Cerebellar cortex (tissue), 1 donor: ENCODE data around the gene HLX.

Experiments
- DNase-seq: peaks from one replicate; pipeline ENCODE4 v3.0.0-alpha.2; 2015; ENCODE audit warnings: low spot score

The HLX gene

GRCh38 chr1:220882061-220882891, 3.0 kb downstream of the HLX start:
- DNase-seq = no peak

GRCh38 chr1:220884109-220884980, 5.1 kb downstream of the HLX start:
- no peak for DNase-seq

GRCh38 chr1:220884981-220885918, 6.0 kb downstream of the HLX start:
- DNase-seq = no peak

GRCh38 chr1:220885971-220886370, 6.7 kb downstream of the HLX start:
- DNase-seq = no peak

DNA sequence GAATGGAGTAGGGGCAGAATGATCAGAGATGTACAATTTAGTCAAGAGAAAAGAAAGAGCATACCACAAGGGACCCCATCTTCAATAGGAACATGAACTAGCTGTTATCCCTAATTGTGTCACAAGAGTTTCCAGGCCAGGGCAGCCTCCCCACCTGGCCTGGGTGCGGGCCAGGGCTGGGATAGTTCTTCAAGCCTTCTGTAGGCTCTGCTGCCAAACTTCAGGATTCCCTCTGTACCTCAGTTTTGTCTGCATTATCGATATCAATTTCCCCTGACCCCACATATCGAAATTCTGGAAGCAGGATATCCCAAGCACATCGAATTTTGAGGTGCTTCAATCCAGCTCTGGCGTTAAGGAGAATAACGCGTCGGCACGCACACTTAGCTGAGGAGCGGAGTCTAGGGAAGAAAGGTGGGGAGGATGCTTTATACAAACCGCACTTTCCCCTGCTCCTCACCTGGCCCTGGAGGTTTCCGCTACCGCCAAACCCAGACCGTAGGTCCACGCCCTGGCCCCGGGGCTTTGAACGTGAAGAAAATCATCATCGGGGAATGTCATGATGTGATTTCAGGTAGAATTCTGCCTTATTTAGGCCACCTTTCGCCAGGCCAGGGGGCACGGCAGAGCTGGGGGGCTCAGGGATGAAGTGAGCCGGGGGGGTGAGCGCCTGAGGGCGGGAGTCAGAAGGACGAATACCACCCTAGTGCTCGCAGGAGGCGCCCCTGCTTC, 7.4 kb downstream of the HLX start:
- DNase-seq = no peak

DNA sequence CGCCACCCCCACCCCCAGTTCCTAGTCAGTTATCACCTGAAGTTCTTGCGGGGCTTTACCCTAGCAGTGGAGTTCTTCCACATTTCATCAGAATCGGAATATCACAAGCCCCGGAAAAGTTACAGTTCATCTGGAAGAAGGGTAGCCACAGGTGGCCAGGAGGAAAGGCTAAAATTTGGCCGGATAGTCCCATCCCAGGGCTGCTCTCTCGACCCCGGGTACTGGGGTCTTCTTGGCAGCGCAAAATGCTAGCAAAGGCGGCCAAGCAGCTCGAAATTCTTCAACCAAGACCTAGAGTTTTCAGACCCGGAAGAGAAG, 7.9 kb downstream of the HLX start:
- DNase-seq = no peak

DNA sequence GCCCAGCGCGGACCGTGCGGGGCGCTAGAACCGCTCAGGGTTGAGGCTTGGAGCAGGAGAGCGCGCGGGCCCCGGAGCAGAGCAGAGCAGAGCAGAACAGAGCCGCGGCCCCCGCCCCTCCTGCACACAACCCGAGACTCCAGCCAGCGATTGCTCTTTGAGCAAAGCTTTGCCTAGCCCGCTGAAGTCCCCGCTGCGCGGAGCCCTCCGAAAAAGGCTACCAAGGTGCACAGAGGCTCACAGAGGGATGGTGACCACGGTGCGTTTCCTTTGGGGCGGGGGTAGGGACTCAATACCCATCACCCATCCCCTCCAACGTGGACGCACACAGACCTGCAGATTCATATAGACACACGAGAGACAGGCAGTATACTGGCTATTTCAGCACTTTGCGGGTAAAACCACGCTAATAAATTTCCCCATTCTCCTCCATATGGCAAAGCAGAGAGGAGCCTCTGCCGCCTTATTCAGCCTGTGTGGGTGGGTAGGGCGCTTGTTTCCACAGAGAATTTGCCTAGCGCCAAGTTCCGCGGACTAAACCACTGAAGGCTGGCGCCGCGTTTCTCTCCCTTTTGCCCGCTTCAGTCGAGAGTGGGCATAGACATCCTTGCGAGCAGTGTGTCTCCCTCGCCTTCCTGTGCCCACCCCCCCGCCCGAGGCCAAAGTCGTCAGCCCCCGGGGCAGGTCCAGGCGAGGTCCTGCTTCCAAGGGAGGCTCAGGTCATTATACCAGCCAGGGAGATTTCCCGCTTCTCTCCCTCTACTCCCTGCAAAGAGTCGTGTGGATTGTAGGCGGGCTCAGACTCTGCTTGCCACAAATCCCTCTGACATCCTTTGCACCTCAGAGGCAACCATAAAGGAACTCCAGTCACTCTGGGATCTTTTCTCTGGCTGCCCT, 8.5 kb downstream of the HLX start:
- DNase-seq = no peak

GRCh38 chr1:220888417-220888986, 9.3 kb downstream of the HLX start:
- DNase-seq = no peak

DNA sequence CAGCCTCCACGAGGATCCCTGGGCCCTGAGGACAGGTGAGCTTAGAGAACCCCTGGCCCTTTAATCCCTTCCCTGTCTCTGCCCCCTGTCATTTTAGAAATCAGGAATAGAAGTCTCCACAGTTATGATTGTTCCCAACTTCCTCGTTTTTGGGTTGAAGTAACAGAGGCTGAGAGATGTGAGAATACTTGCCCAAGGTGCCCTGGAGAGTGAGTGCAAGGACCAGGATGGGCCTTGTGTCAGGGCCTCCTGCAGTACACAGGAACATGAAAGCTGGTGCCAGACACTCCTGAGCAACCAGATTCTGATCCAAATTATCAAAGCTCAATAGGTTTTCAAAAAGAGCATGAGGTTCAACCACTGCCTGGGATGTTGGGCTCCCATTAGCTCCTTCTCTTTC, 10.1 kb downstream of the HLX start:
- no peak for DNase-seq

- DNase-seq = no peak
Measured at GRCh38 chr1:220889848-220890287, 10.6 kb downstream of the HLX start.

DNA sequence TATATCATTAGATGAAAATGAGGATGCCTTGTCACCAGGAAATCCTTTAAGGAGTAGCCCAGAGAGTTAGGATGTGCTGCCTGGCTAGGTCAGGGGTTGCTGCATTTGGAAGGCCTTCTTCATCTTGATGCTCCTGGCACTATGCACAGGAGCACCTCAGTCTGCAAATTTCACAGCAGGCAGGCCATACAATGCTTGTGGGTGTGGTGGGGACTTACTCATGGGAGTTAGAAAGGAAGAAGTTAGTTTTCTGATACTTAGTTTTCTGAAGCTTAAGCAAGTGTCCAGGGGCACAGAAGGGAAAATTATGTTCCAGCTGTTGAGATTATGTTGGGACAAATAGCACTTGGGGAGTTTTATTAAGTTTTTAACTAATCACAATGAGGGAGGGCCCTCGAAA, 11.4 kb downstream of the HLX start:
- DNase-seq = no peak

DNA sequence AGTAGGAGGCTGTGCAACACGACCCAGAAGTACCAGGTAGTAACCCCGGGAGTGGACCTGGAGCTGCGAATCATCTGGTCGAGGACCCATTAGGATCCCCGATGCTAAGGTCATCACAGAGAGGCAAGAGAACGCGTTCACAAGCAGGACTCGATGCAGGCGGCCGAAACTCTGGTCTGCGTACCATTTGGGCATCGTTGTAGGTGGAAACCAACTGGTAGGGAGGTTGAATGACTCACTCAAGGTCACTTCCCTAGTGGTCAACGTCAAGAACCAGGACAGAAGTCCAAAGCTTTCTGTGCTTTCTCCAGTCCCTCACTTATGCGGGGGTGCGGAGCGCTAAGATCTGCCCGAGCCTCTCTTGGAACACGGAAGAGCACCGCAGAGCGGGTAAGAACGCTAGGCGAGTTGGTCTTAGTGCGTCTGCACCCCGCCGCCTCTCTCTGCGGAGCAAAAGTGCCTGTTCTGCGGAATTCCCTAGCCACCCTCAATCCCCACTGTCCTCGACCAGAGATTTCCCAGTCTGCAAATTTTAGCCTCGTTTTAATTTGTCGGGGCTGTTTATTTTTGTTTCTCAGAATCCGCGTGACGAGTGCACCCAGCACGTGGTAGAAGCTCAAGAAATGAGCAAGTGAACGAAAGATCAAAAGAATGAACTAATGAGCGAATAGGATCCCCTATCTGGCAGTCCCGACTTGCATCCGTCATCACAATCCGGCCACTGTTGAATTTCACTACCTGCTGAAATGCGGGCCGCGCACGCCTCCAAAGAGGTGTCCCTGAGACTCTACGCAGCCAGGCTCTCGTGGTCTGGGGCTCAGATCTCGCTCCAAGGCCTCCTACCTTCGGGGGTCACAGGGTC, 12.2 kb downstream of the HLX start:
- no peak for DNase-seq

GRCh38 chr1:220892086-220892376, 12.8 kb downstream of the HLX start:
- DNase-seq = no peak

GRCh38 chr1:220892997-220893700, 13.9 kb downstream of the HLX start:
- no peak for DNase-seq

DNA sequence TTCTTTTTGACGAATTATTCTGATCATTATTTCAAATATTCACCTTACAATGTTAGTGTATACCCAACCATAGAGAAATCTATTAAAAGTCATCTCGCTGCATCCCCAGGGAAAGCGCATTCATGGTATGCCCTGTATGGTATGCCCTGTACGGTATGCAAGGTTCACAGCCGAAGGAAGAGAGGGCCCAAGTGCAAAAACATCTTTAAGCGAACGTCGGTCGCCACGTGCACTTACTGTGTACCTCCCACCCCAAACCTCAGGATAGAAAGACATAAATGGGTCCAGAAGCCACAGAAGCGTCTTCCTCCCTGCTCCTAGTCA, 14.4 kb downstream of the HLX start:
- DNase-seq = no peak

GRCh38 chr1:220894025-220894923, 15.0 kb downstream of the HLX start:
- no peak for DNase-seq

GRCh38 chr1:220894924-220895256, 15.6 kb downstream of the HLX start:
- no peak for DNase-seq

DNA sequence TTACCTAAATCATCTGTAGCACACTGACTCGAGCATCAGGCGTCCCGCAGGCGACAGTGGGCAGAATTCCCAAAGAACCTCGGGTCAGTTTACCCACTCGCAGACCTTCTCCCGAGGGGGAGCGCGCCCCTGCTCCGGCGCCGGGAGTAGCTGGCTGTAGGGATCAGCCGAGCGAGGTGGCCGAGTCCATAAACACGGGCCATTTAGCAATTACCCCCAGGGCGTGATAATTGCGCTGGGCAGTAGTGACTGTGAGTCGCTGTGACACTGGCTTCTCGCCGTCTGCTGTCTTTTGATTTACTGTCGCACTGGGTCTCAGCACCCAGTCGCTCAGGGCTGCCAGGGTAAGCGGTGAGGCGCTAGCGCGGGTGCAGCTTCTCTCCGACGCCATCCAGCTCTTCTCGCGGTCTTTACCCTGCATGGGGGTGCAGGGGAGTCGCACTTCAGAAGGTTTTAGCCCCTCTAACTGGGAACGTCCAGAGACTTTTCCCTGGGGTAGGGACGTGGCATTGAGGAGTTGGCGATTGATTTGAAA, 16.2 kb downstream of the HLX start:
- DNase-seq = no peak
